Measurements from ENCODE around the gene GXYLT2. TPM values are rescaled to one million over a fixed set of nuclear protein-coding genes. Genes with fewer than 3 reads are reported as not detected.
A peak's percentile ranks its signal among the peaks of the same experiment; 100 is the strongest.

GXYLT2 gene
- total RNA-seq, 1 donor from 2014 or later: 7.3 TPM

DNA sequence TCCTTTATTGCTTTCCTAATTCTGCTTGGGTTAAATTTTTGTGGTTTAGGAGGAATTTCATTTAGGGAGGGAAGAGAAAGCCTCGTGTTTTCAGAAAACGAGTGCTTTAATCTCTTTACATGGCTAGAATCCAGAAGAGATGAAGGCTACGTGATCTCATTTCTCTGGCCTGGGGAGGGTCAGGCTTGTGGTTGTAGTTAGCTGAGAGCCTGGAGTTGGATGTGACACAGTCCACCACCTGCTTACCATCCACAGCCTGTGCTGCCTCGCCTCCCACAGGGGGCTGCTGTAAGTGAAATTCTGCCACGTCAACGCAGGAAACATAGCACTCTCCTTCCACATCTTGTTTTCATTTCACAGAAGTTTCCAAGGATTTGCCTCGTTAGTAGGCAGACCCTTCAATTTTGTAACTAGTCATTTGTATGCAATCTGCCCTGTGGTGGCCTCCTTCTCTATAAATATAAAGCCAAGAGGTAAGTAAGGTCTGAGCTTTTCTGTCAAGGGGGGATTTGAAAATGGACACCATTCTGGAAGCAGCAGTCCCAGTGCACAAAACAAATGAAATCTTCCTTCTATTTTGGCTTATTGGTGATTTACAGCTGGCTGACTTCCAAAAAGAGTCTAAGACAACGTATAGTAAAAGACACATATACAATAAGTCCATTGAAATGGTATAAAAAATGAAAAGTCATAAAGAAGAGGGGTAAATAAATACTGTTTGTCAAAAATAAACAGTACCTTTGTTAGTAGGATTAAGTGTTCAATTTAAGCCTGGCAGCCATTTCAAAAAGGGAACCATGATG is 3.4 kb downstream of the GXYLT2 start:
- intact Hi-C loops (cut with micrococcal nuclease): no loop called here
- DNase-seq: peak; percentile 75
- peak; percentile 77 for ATAC-seq

DNA sequence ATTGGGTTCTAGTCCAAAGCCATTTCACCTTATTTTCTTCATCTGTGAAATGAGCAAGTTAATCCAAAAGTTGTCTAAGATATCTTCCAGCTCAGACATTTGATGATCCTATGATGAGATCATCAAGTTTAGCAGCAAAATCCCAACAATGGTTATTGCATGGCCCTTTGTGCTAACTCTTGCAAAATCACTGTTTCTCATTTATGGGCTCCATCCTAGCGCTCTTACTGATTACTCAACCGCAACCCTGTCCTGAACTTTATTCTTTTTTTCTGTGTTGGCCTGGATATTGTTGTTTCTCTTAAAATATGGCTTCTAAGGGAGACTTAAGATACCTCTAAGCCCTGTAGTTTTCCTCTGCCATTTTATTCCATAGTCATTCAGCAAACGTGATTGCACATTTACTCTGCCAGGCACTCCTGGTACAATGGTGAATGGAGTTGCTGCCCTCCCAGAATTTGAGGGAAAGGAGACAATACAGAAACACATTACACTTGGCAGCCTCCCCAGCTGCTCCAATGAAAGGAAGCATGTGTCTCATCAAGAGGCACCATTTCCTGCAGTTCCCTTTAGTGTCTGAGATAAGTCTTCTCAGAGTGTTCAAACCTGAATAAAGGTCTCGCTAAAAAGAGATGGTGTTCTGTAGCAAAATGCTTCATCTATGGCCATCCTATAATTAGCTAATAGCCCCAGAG is 4.4 kb downstream of the GXYLT2 start:
- intact Hi-C loops (cut with micrococcal nuclease): no loop called here
- ATAC-seq (peak; percentile 68), DNase-seq (peak; percentile 47)

GRCh38 chr3:72892870-72893269 is 5.0 kb downstream of the GXYLT2 start:
- intact Hi-C loops (cut with micrococcal nuclease): no loop called here
- DNase-seq: no peak
- no peak for ATAC-seq

DNA sequence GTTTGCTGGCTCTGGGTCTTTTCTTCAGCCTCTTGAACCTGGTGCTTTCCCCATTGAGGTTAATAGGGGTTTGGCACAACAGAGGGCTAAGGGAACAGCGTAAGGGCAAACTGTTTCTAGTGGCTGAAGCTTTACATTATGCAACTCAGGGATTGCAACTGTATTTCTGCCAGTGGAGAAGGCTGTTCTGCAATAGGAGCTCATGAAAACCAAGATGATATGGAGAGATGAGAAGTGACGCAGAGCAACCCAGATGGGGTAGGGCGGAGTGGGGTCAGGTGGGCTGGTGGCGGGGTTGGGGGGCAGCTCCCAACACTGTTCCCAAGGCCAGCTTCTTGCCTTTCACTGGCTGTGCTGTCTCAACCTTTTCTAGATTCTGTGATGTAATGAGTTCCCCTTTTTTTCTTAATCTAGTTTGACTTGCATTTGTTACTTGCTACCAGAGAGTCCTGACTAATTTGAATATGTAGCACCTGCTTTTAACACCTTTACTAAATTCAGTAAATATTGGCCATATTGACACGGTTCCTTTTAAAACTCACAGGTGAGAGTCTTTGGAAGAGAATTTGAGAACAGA is 7.2 kb downstream of the GXYLT2 start:
- intact Hi-C loops (cut with micrococcal nuclease): no loop called here
- DNase-seq (no peak), ATAC-seq (no peak)

- ATAC-seq: no peak
- no peak for DNase-seq
- intact Hi-C loops (cut with micrococcal nuclease): no loop called here
Observed at GRCh38 chr3:72896996-72897757, 9.3 kb downstream of the GXYLT2 start.

DNA sequence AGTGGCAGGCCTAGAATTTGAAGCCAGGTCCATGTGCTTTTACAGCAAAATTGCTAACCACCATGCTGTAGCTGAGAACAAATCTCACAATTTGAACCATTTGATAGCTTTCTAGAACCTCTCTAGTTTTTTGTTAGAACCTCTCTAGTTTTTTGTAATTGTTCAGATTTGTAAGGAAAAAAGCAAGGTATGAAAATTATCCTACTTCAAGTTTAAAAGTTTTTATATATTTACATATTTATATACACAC is 9.8 kb downstream of the GXYLT2 start:
- intact Hi-C loops (cut with micrococcal nuclease): no loop called here
- DNase-seq (no peak), ATAC-seq (no peak)

DNA sequence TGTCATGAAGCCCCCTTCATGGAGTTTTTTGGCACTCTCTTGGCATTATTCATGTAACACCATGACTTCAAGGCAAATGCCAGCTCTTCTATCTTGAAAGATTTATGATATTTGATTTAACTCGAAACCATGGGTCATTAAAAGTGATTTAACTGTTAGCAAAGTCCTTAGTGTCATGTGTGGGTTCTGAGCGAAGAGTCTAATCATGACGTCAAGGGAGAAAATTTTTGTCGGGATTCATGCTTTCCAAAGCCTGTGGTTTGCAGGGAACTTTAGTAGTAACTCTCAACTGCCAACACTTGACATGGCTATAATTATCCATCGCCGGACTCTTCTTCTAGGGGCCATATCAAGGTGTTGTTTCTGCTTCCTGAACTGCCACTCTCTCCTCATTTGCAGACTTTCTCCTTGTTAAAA is 11.5 kb downstream of the GXYLT2 start:
- intact Hi-C loops (cut with micrococcal nuclease): no loop called here
- ATAC-seq (peak; percentile 55), DNase-seq (no peak)

GRCh38 chr3:72900048-72900447 is 12.2 kb downstream of the GXYLT2 start:
- DNase-seq (no peak), ATAC-seq (no peak)
- intact Hi-C loops (cut with micrococcal nuclease): no loop called here

DNA sequence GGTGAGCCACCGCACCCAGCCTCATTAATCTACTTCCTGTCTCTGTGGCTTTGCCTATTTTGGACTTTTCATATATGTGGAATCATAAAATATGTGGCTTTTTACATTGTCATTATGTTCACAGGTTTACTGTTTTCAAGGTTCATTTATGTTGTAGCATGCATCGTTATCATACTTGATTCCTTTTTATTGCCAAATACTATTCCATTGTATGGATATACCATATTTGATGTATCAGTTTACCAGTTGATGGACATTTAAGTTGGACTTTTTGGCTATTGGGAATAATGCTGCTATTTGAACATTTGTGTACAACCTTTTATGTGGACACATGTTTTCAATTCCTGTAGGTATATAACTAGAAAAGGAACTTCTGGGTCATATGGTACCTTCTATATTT is 14.0 kb downstream of the GXYLT2 start:
- ATAC-seq (no peak), DNase-seq (no peak)
- intact Hi-C loops (cut with micrococcal nuclease): no loop called here

GRCh38 chr3:72903004-72903403 is 15.2 kb downstream of the GXYLT2 start:
- intact Hi-C loops (cut with micrococcal nuclease): no loop called here
- no peak for ATAC-seq
- DNase-seq: no peak

GRCh38 chr3:72904163-72904562 is 16.3 kb downstream of the GXYLT2 start:
- intact Hi-C loops (cut with micrococcal nuclease): no loop called here
- ATAC-seq: no peak
- no peak for DNase-seq

DNA sequence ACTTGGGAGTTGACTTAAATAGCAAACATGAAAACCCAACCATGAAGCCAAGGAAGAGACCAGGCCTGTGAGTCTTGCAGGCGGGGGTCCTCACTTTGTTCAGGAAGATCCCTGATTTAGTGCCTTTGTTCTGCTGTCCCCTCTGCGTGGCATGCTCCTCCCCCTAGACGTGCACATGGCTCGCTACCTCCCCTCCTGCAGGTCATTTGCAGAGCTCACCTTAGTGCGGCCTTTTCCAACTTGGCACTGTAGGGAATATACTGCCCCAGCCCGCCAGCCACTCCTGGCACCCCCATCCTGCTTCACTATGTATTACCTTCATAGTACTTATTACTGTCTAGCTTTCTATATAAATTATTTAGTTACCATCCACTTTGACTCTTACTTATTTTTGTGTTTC is 18.3 kb downstream of the GXYLT2 start:
- intact Hi-C loops (cut with micrococcal nuclease): no loop called here
- ATAC-seq: no peak
- no peak for DNase-seq

DNA sequence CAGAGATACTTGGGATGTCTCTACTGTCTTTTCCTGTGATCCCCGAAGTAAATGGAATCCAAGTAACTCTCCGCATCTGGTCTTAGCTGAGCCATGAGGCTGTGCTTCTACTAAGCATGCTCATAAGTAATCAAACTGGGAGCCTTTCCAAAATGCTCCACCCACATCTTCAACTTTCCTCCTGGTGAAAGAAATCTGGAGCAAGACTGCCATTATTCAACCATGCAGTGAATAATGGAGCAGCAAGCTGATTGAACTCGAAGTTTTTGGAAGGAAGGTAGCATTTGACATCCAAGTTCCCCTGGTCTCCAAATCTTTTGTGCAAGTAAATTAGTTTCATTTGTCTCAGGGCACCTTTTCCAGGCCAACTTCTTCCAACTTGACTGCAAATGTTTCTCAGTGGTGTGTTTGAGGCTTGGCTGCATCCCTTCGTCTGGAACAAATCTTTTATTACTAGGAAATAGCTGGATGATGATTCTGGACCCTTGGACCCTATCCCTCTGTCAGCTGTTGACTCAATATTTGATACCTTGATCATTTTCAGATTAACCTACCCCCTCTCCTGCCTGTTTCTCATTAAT is 19.4 kb downstream of the GXYLT2 start:
- DNase-seq (no peak), ATAC-seq (peak; percentile 79)
- intact Hi-C loops (cut with micrococcal nuclease): no loop called here

DNA sequence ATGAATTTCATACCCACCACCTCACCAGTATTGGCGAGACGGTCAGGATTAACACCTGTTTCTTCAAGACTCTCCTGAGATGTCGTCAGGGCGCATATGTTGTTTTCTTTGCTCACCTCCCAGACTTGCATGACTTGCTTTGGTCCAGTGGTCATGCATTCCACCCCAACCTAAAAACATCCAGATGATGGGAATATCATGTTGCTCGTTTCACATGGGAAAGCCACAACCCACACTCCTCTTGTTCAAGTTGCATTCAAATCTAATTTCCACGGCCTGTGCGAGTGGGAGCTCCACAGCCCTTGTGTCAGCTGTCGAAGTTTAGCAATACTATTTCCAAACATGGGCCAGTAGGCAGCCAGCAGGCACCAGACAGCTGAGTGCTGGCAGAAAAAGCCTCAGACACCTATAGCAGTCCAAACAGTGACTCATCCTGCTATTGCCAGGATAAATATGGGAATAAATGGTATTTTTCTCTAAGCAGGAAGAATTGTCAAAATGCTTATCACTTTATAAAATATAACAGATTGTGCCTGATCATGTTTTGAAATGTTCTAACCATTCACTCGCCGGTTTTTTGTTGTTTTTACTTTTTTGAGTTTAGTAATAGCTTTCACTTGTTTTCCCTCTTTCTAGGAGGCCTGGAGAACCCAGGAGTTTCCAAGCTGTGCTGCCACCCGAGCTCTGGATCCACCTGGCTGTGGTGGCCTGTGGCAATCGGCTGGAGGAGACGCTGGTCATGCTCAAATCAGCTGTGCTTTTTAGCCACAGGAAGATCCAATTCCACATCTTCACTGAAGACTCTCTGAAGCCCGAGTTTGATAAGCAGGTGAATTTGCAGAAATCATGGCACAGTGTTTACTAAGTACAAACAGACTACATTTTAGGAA is 20.1 kb downstream of the GXYLT2 start:
- intact Hi-C loops (cut with micrococcal nuclease): no loop called here
- ATAC-seq (peak; percentile 89), DNase-seq (peak; percentile 52)

GRCh38 chr3:72909591-72909990 is 21.7 kb downstream of the GXYLT2 start:
- intact Hi-C loops (cut with micrococcal nuclease): no loop called here
- DNase-seq (no peak), ATAC-seq (no peak)

- intact Hi-C loops (cut with micrococcal nuclease): no loop called here
- DNase-seq: no peak
- ATAC-seq: no peak
Observed at GRCh38 chr3:72912532-72912931, 24.7 kb downstream of the GXYLT2 start.

- ATAC-seq: no peak
- intact Hi-C loops (cut with micrococcal nuclease): no loop called here
- DNase-seq: no peak
Observed at GRCh38 chr3:72914383-72914782, 26.5 kb downstream of the GXYLT2 start.

GRCh38 chr3:72916250-72916649 is 28.4 kb downstream of the GXYLT2 start:
- no peak for DNase-seq
- intact Hi-C loops (cut with micrococcal nuclease): no loop called here
- no peak for ATAC-seq

- DNase-seq: no peak
- no peak for ATAC-seq
- intact Hi-C loops (cut with micrococcal nuclease): no loop called here
Observed at GRCh38 chr3:72919520-72919919, 31.7 kb downstream of the GXYLT2 start.
